Amniotic epithelial cell (primary cell): Measurements from ENCODE around the gene SPEF1.
"Not testable (repeated sequence)": the region's sequence is repeated elsewhere in the genome, so short reads cannot be mapped to it uniquely, and the experiment has no call there.

ENCODE experiments used
- DNase-seq: peaks from one replicate; pipeline ENCODE4 v3.0.0-alpha.2; 2010; ENCODE audit warnings: low read depth

SPEF1 gene

DNA sequence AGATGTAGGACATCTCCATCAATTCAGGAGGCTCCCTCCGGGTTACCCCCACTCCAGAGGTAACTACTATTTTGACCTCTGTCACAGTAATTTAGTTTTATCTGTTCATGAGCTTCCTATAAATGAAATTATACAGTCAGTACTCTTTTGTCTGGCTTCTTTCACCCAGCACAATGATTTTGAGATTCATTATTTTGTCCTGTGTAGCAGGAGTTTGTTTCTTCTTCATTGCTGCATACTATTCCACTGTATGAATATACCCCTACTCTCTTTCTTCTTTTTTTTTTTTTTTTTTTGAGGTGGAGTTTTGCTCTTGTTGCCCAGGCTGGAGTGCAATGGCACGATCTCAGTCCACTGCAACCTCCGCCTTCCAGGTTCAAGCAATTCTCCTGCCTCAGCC is 27.3 kb upstream of the SPEF1 start:
- no peak for DNase-seq

DNA sequence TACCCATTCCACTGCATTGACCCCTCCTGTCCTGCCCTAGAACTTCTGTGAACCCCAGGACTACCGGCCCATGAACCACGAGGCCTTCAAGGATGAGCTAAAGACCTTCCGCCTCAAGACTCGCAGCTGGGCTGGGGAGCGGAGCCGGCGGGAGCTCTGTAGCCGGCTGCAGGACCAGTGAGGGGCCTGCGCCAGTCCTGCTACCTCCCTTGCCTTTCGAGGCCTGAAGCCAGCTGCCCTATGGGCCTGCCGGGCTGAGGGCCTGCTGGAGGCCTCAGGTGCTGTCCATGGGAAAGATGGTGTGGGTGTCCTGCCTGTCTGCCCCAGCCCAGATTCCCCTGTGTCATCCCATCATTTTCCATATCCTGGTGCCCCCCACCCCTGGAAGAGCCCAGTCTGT is 23.5 kb upstream of the SPEF1 start:
- no peak for DNase-seq

DNA sequence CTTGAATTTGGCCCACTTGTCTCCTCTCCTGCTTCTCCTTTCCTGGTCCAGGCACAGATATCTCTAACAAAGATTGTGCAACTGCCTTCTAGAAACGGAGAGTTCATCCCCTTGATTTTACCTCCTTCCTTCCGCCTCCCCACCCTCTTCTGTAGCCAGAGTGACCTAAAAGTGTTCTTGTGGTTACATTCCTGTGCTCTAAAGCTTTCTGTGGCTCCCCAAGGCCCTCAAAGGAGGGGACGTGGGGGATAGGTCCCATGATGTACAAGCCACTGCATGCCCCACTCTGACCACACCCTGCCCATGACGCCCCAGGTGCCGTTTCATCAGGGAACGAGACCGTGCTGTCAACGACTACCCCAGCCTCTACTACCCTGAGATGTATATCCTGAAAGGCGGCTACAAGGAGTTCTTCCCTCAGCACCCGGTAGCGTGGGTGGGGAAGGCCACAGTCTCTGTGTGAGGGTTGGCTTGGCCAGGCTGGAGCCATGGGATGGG is 23.1 kb upstream of the SPEF1 start:
- DNase-seq, result peak; percentile 31

DNA sequence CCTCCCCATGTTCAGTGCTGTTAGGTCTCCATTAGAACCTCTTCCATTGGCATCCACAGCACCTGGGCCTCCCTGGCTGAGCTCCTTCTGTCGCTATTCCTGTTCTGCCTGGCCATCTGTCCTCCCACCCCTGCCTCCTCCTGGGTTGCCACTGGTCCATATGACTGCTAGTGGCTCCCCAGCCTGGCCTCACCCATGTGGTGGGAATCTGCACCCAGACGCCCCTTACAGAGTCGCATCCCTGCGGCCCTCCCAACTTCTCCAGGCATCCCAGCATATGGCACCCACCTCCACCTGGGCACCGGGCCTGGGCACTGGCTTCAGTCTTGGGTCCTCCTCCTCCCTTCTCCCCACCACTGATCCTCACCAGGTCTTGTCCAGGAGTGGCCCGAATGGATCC is 22.6 kb upstream of the SPEF1 start:
- DNase-seq, result no peak

DNA sequence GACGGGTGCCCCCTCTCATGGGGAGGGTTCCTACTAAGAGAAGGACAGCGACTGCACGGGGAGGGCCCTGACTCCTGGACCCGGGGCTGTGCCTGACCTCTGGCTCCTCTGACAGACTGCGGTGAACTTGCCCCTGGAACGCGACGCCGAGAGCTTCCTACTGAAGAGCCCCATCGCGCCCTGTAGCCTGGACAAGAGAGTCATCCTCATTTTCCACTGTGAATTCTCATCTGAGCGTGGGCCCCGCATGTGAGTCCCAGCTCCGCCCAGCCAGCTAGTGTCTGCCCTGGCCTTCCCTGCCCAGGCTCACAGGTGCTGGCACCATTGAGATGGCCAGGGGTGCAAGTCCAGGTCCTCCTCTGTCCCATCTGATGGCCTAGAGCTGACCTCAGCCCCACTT is 22.0 kb upstream of the SPEF1 start:
- DNase-seq, result no peak

DNA sequence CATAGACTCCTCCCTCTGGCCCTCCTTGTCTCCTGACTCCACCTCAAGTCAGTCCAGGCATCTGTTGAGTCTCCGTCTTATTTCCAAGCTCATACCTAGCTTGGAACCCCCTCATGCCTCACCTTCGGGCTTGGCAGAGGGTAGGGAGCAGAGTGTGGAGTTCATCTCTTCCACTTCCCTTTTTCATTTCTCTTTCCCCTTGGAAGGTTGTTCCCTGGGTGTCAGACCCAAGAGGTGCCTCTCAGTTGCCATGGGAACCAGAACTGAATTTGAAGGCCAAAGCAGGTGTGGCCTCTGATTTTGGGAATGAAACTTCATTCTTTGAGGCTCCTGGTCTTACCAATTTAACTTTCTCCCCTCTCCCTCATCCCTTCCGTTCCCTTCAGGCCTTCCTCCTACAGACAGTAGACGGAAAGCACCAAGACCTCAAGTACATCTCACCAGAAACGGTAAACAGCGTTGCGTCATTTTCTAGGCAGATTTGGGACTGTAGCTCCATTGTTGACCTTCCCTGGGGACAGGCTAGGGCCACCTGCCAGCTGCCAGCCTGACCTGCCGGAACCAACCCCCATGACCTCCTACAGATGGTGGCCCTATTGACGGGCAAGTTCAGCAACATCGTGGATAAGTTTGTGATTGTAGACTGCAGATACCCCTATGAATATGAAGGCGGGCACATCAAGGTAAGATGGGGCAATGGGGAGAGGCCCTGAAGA is 21.4 kb upstream of the SPEF1 start:
- no peak for DNase-seq

DNA sequence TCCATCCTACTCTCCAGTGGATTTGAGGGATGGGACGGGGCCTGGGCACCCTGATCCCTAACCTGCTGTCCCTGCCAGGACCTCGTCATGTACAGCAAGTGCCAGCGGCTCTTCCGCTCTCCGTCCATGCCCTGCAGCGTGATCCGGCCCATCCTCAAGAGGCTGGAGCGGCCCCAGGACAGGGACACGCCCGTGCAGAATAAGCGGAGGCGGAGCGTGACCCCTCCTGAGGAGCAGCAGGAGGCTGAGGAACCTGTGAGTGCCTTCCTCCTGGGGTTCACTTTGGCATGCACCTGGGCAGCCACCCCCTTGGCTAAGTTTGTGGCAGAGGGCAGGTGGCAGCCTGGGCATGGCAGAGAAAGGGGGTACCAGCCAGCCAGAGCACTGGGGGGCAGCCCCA is 20.6 kb upstream of the SPEF1 start:
- DNase-seq, result no peak

DNA sequence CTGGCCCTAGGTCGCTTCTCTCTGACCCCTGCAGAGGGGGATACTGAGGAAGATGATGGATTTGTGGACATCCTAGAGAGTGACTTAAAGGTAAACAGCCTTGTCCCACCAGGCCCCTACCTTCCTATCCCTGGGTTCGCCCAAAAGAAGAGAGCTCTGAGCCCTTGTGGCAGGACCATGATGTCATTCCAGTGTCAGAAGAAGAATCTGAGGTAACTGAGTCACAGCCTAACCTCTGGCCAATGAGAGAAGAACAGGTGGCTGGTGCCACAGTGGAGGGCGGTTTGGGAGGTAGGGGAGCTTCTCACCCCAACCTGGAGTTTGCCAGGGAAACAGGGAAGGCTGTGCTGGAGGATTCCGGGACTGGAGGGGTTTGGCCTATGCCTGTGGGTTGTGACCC is 20.1 kb upstream of the SPEF1 start:
- no peak for DNase-seq

DNA sequence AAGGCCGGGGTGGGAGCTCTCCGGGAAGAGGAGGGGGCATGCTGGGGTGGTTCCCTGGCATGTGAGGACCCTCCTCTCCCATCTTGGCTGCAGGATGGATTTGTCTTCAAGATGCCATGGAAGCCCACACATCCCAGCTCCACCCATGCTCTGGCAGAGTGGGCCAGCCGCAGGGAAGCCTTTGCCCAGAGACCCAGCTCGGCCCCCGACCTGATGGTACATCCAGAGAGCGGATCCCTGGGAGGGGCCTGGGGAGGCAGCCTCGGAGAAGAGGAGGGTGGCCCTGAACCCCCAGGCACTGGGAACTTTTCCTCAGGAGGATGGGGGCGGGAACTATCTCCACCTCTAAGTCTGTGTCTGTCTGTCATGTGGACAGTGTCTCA is 19.6 kb upstream of the SPEF1 start:
- DNase-seq, result no peak

DNA sequence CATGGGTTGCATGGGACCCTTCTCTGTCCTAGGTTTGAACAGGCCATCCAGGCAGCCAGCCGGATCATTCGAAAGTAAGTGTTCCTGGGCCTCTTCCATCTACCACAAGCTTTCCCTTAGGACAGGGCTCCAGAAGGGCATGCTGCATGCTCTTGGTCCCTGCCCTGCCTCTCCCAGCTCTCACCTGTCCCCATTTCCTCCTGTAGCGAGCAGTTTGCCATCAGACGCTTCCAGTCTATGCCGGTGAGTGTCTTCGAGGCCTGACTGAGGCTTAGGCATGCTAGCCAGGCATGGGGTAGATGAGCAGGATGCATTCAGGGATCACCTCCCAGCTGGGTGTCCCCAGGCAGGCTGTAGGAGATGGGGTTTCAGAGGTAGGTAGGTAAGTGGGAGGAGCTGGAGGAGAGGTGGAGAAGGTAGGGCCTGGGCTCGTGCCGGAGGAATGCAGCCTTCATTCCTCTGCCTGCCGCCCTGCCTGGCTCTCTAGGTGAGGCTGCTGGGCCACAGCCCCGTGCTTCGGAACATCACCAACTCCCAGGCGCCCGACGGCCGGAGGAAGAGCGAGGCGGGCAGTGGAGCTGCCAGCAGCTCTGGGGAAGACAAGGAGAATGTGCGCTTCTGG is 19.1 kb upstream of the SPEF1 start:
- no peak for DNase-seq

DNA sequence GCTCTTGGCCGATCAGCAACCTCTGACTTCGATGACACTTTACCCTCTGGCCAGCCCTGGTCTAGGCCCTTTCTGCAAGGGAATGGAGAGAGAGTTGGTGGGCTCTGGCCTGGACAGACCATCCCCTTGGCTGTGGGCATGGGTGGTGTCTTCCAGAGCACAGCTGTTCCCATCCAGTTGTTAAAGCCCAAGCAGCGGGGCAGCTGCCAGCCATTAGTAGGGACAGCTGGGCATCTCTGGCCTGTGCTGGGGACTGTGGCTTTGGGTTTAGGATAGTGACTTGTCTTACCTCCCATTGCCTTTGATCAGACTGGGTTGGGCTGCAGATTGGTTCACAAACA is 17.6 kb upstream of the SPEF1 start:
- DNase-seq, result no peak

DNA sequence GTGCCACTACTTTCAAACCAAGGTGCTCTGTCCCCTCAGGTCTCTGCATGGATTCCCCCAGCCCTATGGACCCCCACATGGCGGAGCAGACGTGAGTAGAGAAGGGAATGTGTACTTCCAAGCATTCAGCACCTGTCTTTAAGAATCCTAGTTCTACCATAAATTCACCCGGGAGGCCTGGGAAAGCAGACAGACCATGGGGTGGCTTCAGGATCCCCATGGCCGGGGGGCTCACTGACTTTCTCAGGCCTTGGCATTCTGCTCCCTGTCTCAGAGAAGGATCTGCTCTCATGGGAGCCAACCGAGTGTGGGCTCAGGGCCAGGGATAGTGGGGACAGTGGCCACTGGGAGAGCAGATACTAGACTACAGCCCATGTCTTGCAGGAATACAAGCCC is 17.1 kb upstream of the SPEF1 start:
- DNase-seq, result no peak

DNA sequence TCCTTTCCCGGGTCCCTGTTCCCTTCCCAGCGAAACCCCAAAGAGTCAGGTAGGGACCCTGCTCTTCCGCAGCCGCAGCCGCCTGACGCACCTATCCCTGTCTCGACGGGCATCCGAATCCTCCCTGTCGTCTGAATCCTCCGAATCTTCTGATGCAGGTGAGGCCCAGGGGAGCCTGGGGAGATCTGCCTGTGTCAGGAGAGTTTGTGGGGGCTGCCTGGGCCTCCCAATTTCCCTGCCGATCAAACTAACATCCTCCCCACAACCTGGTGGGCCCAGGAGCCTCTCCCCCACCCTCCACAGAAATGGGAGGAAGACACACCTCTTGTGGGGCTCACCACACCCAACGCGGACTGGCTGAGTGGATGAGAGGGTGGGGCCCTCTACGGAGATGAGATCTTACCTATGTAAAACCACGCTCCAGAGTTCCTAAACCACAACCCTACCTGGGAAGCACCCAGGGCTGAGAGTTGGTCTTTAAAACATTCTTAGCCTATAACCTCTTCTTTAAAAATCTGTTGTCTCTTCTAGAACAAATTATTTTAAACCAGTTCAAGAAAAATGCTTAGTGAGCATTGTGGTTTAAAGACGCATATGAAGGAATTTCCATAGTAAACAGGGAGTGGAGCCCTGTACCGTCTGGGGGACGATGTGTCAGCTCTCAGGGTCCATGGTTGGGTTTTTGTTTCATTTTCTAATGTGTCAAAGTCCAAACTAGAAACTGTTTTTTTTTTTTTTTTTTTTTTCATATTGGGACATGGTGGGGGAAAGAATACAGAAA is 16.5 kb upstream of the SPEF1 start:
- peak; percentile 47 for DNase-seq

DNA sequence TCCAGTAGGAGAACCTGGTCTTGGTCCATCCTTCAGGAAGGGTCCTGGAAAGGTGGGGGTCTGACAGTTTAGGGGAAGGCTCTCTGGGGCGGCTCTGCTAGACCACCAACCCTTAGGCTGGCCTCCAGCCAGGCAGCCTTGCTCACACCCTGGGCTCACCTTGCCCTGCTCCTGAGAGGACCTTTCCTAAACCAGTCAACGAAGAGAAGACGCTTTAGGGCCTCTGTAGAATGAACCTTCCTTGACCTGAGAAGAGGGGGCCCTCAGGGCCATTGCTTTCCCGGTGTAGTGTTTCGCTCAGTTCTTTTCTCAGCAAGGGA is 15.9 kb upstream of the SPEF1 start:
- DNase-seq, result no peak

DNA sequence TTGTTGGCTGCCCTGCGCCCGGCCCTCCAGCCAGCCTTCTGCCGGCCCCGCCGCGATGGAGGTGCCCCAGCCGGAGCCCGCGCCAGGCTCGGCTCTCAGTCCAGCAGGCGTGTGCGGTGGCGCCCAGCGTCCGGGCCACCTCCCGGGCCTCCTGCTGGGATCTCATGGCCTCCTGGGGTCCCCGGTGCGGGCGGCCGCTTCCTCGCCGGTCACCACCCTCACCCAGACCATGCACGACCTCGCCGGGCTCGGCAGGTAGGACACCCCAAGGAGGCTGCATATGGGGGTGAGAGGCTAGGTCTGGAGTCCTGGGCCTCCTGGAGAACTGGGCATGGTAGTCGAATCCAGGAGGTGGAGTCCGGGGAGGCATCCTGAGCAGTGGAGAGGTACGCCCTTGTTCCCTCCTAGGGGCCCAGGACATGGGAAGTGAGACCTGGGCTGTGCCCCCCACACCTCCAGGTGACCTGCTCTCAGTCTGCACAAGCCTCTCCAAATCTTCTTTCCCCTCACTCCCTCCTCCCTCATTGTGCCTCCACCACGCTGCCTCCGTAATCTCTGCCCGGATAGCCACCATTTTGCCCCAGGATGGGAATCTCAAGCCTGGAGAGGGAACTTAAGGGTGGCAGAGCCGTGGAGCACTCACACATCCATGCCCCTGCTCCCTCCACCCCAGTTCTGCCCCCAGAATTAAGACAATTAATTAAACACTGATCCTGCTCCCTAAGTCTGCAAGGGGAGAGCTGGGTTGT is 15.4 kb upstream of the SPEF1 start:
- no peak for DNase-seq

DNA sequence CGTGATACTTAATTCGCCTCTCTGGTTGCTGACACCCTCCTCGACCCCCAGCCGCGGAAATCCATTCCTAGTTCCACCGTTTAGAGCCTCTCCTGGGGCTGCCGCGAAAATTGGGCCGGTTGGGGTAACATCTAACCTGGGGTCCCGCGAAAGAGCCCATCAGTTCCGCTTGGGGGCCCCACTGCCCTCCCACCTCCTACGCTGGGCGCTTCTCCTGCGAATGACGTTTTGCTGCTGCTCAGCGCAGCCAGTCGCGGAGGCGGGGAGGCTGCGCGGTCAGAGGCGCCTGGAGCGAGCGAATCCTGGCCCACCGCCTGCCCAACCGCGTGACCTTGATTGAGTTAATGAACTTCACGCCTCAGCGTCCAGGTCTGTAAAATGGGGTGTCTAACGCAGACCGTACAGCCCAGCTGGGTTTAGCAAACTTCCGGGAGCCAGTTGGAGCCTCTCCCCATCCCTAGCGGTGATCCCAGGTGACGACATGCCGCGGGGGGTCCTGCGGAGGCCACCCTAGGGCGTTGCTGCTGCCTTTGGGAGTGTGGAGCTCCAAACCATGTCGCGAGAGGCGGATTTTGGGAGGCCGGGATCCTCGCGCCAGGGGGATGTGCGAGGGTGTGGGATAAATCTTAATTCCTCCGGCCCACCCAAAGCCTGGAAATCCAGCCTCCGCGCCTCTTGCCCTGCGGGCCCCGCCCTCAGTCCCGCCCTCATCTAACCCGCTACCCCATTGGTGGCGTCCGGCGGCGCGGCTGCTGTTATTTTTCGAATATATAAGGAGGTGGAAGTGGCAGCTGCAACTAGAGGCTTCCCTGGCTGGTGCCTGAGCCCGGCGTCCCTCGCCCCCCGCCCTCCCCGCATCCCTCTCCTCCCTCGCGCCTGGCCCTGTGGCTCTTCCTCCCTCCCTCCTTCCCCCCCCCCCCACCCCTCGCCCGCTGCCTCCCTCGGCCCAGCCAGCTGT is 14.5 kb upstream of the SPEF1 start, which contains the start of gene CDC25B:
TSS of gene CDC25B (plus strand) at position 800 of the 958 bp plus-strand sequence. CDS start 222 bp downstream, outside the sequence.
- peak; percentile 79 for DNase-seq

DNA sequence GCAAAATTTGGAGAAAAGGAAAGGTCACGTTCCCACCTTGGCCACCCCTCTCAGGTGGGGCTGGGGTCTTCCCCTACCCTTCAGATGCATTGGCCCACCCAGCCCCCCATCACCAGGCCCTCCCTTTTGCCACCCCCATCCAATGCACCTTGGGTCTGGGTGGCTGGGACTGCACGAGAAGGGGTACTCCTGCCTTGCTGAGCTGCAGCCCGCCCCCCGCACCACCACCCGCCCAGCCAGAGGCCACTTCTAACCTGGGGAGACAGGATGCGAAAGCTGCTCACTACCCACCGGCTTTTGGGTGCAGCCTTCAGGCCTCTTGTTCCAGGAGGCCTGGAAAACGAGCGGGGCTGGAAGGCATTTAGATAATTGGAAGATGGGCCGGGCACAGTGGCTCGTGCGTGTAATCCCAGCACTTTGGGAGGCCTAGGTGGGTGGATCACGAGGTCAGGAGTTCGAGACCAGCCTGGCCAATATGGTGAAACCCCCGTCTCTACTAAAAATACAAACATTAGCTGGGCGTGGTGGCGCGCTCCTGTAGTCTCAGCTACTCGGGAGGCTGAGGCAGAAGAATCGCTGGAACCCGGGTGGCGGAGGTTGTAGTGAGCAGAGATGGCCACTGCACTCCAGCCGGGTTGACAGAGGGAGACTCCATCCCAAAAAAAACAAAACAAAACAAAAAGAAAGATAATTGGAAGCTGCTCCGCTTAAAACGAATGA is 13.6 kb upstream of the SPEF1 start:
- no peak for DNase-seq

DNA sequence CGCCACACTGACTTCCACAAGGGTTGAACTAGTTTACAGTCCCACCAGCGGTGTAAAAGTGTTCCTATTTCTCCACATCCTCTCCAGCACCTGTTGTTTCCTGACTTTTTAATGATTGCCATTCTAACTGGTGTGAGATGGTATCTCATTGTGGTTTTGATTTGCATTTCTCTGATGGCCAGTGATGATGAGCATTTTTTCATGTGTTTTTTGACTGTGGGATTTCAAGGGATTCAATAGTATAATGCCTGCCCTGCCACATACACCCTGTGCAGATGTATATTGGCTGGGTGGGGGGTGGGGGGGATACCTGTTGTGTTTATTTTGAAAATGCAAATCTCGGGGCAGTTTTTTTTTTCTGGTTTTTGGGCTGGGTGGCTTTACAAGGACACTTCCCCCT is 12.9 kb upstream of the SPEF1 start:
- DNase-seq, result not testable (repeated sequence)

DNA sequence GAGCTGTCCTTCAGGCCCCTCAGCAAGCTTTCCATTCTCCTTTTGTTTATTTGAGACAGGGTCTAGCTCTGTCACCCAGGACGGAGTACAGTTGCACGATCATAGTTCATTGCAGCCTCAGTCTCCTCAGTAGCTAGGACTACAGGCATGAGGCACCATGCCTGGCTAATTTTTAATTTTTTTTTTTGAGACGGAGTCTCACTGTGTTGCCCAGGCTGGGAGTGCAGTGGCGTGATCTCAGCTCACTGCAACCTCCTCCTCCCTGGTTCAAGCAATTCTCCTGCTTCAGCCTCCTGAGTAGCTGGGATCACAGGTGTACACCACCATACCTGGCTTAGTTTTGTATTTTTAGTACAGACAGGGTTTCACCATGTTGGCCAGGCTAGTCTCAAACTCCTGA is 8.0 kb upstream of the SPEF1 start:
- DNase-seq, result not testable (repeated sequence)

DNA sequence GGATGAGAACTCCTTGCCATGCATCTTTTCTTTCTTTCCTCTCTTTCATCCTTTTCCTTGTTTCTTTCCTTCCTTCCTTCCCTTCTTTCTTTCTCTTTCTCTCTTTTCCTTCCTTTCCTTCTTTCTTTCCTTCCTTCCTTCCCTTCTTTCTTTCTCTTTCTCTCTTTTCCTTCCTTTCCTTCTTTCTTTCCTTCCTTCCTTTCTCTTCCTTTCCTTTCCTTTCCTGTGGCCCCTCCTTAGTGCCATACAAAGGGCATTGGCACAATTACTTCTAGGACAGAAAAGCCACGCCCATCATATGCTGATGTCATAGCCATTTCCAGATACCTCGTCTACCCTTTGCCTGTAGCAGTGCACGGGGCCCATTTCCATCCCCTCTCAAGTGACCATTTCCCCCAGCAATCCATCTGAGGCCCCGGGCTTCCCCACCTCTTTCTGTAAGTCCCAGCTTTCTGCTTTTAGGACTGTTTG is 7.5 kb upstream of the SPEF1 start:
- DNase-seq, result no peak
